B cell (primary cell): ENCODE measurements around the gene SUGP2. TPM values are rescaled to one million over a fixed set of nuclear protein-coding genes. Genes with fewer than 3 reads are reported as not detected.

ENCODE experiments used
- ATAC-seq: fragments of 200-7000 bp; cut with Tn5 transposase; one replicate; pipeline ENCODE4 v1.10.0; 2021; ENCODE audit warnings: low read depth, mild to moderate bottlenecking, moderate number of reproducible peaks, moderate library complexity
- CTCF ChIA-PET: fragments of 350-600 bp; sonication (Branson Sonifier 250); formaldehyde crosslinking; loops from one replicate; lab custom pipeline; 2021; ENCODE audit warnings: antibody characterized with exemption, inconsistent platforms; lab: Charles Lee
- POLR2A ChIA-PET: fragments of 350-600 bp; sonication (Branson Sonifier 250); formaldehyde crosslinking; loops from one replicate; lab custom pipeline; 2021; ENCODE audit warnings: antibody characterized with exemption; lab: Charles Lee
- DNase-seq: peaks from one replicate; pipeline ENCODE4 v3.0.0; 2013
- H2AFZ ChIP-seq: 2 replicates; pipeline ENCODE4 v1.6.1; 2012; ENCODE audit warnings: mild to moderate bottlenecking, low read depth, low read length; ENCODE audit not compliant: insufficient read depth, poor library complexity, severe bottlenecking
- H3K27ac ChIP-seq, 2 donors: 1 replicate in 1 of 2; 2 replicates in 1 of 2; pipeline ENCODE4 v1.5.1; 2012 to 2013; ENCODE audit warnings: low read length in 2 of 2, mild to moderate bottlenecking in 2 of 2, moderate library complexity in 1 of 2
- H3K27me3 ChIP-seq, 4 experiments: fragments of 200-600 bp in 1 of 4; sonication (generic) in 1 of 4; replicated peaks in 1 of 4; 1 replicate in 2 of 4; 2 replicates in 2 of 4; pipeline versions ENCODE4 v1.6.1 to v1.7.0; 2013 to 2016; ENCODE audit warnings: low read length in 3 of 4, mild to moderate bottlenecking in 2 of 4, mixed read lengths in 1 of 4, moderate library complexity in 1 of 4; ENCODE audit not compliant: insufficient read depth in 4 of 4, control insufficient read depth in 3 of 4; ENCODE audit errors: control extremely low read depth in 1 of 4
- H3K36me3 ChIP-seq, 2 experiments: replicated peaks in 1 of 2; 1 replicate in 1 of 2; 2 replicates in 1 of 2; pipeline versions ENCODE4 v1.6.1 to v1.7.1; 2013; ENCODE audit warnings: low read length in 1 of 2; ENCODE audit not compliant: insufficient read depth in 2 of 2, control insufficient read depth in 1 of 2; ENCODE audit errors: control extremely low read depth in 1 of 2, extremely low read depth in 1 of 2
- H3K4me1 ChIP-seq, 2 donors: fragments of 200-600 bp in 1 of 2; sonication (generic) in 1 of 2; 1 replicate in 1 of 2; 2 replicates in 1 of 2; pipeline versions ENCODE4 v1.5.1 to v1.6.1; 2013 to 2017; ENCODE audit warnings: low read length in 2 of 2; ENCODE audit not compliant: control insufficient read depth in 2 of 2, insufficient read depth in 2 of 2
- H3K4me2 ChIP-seq: replicated peaks from 2 replicates; pipeline ENCODE3; 2012; ENCODE audit warnings: mild to moderate bottlenecking, low read depth, low read length; ENCODE audit not compliant: poor library complexity, severe bottlenecking
- H3K4me3 ChIP-seq, 5 experiments: fragments of 200-600 bp in 1 of 5; sonication (generic) in 1 of 5; 1 replicate in 3 of 5; 2 replicates in 2 of 5; pipeline versions ENCODE4 v1.5.1 to v1.7.0; 2011 to 2016; ENCODE audit warnings: low read length in 4 of 5, mild to moderate bottlenecking in 4 of 5, low read depth in 2 of 5, control low read depth in 1 of 5, moderate library complexity in 1 of 5; ENCODE audit not compliant: insufficient read depth in 1 of 5; ENCODE audit errors: control extremely low read depth in 1 of 5, extremely low read depth in 1 of 5
- H3K79me2 ChIP-seq: fragments of 200-600 bp; sonication (generic); one replicate; pipeline ENCODE4 v1.6.0; 2016; ENCODE audit warnings: low read length; ENCODE audit not compliant: control insufficient read depth, insufficient read depth
- H3K9ac ChIP-seq: fragments of 200-600 bp; sonication (generic); 2 replicates; pipeline ENCODE4 v1.6.1; 2017; ENCODE audit warnings: mild to moderate bottlenecking, low read length, moderate library complexity
- H3K9me3 ChIP-seq, 3 donors: one replicate each; pipeline versions ENCODE4 v1.6.1 to v1.7.1; 2013; ENCODE audit warnings: low read length in 2 of 3; ENCODE audit not compliant: control insufficient read depth in 2 of 3, insufficient read depth in 1 of 3; ENCODE audit errors: control extremely low read depth in 1 of 3
- H4K20me1 ChIP-seq: 2 replicates; pipeline ENCODE4 v1.6.0; 2012; ENCODE audit warnings: mild to moderate bottlenecking, low read length; ENCODE audit not compliant: insufficient read depth, control insufficient read depth, poor library complexity, severe bottlenecking
- H3K27ac Mint-ChIP-seq: one replicate; pipeline ENCODE4 v1.8.0; 2021; ENCODE audit warnings: mixed read lengths
- H3K27me3 Mint-ChIP-seq: one replicate; pipeline ENCODE4 v1.8.0; 2021; ENCODE audit warnings: mixed read lengths
- H3K4me1 Mint-ChIP-seq: one replicate; pipeline ENCODE4 v1.8.0; 2021; ENCODE audit warnings: mixed read lengths
- H3K4me3 Mint-ChIP-seq: one replicate; pipeline ENCODE4 v1.8.0; 2021; ENCODE audit warnings: mixed read lengths
- H3K9me3 Mint-ChIP-seq: one replicate; pipeline ENCODE4 v1.8.0; 2022; ENCODE audit warnings: mixed read lengths; ENCODE audit not compliant: insufficient read depth
- EZH2 ChIP-seq: IDR thresholded peaks from 2 replicates; pipeline ENCODE4 v1.6.1; 2012; ENCODE audit warnings: borderline replicate concordance, low read depth, mild to moderate bottlenecking, moderate library complexity, low read length; ENCODE audit not compliant: insufficient read depth, poor library complexity, severe bottlenecking
- WGBS: methylation state at CpG from one replicate; pipeline ENCODE4 v1.1.5; 2013; ENCODE audit warnings: missing lambda C conversion rate; ENCODE audit not compliant: insufficient coverage; 5-methylcytosine and 5-hydroxymethylcytosine counted together
- intact Hi-C: fragments of 100-400 bp; cut with micrococcal nuclease; formaldehyde crosslinking; loops from one replicate; pipeline ENCODE4 v1.10.0; 2022
- polyA plus RNA-seq: library from polyadenylated mRNA; depleted of rRNA; stranded (reverse); fragments of >200 nt; gene quantifications from 2 replicates; pipeline ENCODE4 v1.2.3, GENCODE V29; 2012
- total RNA-seq, 2 donors: library from RNA; stranded (reverse); fragments of 120-200 nt in 1 of 2; gene quantifications; 1 replicate in 1 of 2; 2 replicates in 1 of 2; pipeline versions ENCODE4 v1.2.3 to v1.2.4, GENCODE V29; 2013 to 2022
- TF ChIP-seq, protein P1 (sequence below): fragments of 200-600 bp; IDR thresholded peaks from one replicate; pipeline ENCODE4 v1.8.0; 2022; ENCODE audit warnings: antibody characterized with exemption, mild to moderate bottlenecking

SUGP2 gene
- total and polyA plus RNA-seq, 2 donors (not counting 1 experiment from before 2014, with no cell fraction given): 132 to 154 TPM

DNA sequence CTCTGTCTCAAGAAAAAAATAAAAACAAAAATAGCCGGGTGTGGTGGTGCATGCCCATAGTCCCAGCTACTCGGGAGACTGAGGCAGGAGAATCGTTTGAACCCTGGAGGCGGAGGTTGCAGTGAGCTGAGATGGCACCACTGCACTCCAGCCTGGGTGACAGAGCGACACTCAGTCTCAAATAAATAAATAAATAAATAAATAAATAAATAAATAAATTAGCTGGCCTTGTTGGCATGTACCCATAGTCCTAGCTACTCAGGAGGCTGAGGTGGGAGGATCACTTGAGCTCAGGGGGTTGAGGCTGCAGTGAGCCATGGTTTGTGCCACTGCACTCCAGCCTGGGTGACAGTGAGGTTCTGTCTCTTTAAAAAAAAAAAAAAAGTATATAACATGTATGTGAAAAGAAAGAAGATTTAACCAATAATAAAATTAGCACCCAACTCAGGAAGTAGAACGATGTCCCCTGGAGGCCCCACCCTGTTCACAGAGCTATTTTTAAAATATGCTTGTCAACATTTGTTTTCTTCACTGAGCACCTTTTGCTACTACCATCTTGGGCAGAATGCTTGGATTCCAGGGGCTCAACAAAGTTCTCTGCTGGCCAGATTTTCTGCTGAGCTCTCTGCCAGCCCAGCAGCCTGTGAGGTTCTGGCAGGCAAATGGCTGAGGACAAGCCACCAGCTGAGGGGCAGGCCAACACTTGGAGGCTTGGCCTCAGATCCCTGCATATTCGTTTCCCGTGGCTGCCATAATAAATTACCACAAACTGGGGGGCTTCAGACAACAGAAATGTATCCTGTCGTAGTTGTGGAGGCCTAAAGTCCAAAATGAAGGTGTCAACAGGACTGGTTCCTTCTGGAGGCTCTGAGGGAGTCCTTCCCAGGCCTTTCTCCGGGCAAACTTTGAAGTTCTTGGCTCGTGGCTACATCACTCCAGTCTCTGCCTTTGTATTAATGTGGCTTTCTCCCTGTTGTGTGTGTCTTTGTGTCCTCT is 35.6 kb upstream of the SUGP2 start:
- peak overlapping the region; percentile 96 for H3K27ac Mint-ChIP-seq

More for the DNA sequence above, 35.6 kb upstream of the SUGP2 start:
- peak; percentile 23 for ATAC-seq
- no peaks in the 10 kb centered on the region for H3K9me3 Mint-ChIP-seq
- Histone ChIP-seq H3K9ac (peak overlapping the region; percentile 57), H4K20me1 (peaks cover 21% of the 10 kb centered on the region), H3K79me2 (peaks cover 96% of the 10 kb centered on the region), H3K4me1 (peaks cover 43 to 66% of the 10 kb centered on the region in 2 donors), H3K27ac (peak overlapping the region; percentile 66), H2AFZ (peak overlapping the region; percentile 53), H3K9me3 (no peaks in the 10 kb centered on the region), H3K4me2 (peak overlapping the region; percentile 73), H3K4me3 (peak overlapping the region in 4 of 5 experiments; percentile 12 to 55 (median 35)), H3K36me3 (peaks cover 4% of the 10 kb centered on the region in 2 experiments), H3K27me3 (no peaks in the 10 kb centered on the region)
- ChIA-PET CTCF (interaction anchor here (0.7 to 4.1 kb wide), 4 partner anchors 10 to 1007 kb away, joined by 3 to 25 read pairs (median 12); no protein-coding TSS in a partner anchor), POLR2A (interaction anchor here (0.7 kb wide), 2 partner anchors 70 to 900 kb away, joined by 3 to 5 read pairs; no protein-coding TSS in a partner anchor)
- peak overlapping the region; percentile 83 for H3K4me3 Mint-ChIP-seq
- TF ChIP-seq, protein P1, sequence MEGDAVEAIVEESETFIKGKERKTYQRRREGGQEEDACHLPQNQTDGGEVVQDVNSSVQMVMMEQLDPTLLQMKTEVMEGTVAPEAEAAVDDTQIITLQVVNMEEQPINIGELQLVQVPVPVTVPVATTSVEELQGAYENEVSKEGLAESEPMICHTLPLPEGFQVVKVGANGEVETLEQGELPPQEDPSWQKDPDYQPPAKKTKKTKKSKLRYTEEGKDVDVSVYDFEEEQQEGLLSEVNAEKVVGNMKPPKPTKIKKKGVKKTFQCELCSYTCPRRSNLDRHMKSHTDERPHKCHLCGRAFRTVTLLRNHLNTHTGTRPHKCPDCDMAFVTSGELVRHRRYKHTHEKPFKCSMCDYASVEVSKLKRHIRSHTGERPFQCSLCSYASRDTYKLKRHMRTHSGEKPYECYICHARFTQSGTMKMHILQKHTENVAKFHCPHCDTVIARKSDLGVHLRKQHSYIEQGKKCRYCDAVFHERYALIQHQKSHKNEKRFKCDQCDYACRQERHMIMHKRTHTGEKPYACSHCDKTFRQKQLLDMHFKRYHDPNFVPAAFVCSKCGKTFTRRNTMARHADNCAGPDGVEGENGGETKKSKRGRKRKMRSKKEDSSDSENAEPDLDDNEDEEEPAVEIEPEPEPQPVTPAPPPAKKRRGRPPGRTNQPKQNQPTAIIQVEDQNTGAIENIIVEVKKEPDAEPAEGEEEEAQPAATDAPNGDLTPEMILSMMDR: no peak
- TF ChIP-seq EZH2: no peak
- H3K4me1 Mint-ChIP-seq: peaks cover 66% of the 10 kb centered on the region
- no peaks in the 10 kb centered on the region for H3K27me3 Mint-ChIP-seq
- 66% methylated on average over 5 of the region's 11 CpGs for WGBS
- peak; percentile 42 for DNase-seq
- intact Hi-C loops: no loop called here
